Tibial artery (tissue), 4 donors: ENCODE results near the gene MXRA5.
"Not testable (repeated sequence)": the region's sequence is repeated elsewhere in the genome, so short reads cannot be mapped to it uniquely, and the experiment has no call there.

Experiments
- DNase-seq, 2 donors: peaks; one replicate each; pipeline ENCODE4 v3.0.0-alpha.2; 2019
- H3K27ac ChIP-seq, 2 donors: fragments of 200-600 bp; sonication (generic) in 1 of 2; 1 replicate in 1 of 2; 2 replicates in 1 of 2; pipeline ENCODE4 v1.5.1; 2018 to 2019; ENCODE audit warnings: mild to moderate bottlenecking in 1 of 2
- H3K27me3 ChIP-seq, 2 donors: fragments of 200-600 bp; sonication (generic) in 1 of 2; one replicate each; pipeline versions ENCODE4 v1.5.1 to v1.6.0; 2016 to 2019
- H3K36me3 ChIP-seq, 3 donors: fragments of 200-600 bp; sonication (generic) in 2 of 3; one replicate each; pipeline ENCODE4 v1.5.1; 2016 to 2019; ENCODE audit warnings: mild to moderate bottlenecking in 2 of 3
- H3K4me1 ChIP-seq, 4 donors: fragments of 200-600 bp; sonication (generic) in 2 of 4; 1 replicate in 3 of 4; 2 replicates in 1 of 4; pipeline ENCODE4 v1.5.1; 2016 to 2019
- H3K4me3 ChIP-seq, 2 donors: fragments of 200-600 bp; sonication (generic) in 1 of 2; 1 replicate in 1 of 2; 2 replicates in 1 of 2; pipeline ENCODE4 v1.5.1; 2018 to 2019; ENCODE audit warnings: mild to moderate bottlenecking in 2 of 2
- H3K9me3 ChIP-seq, 3 donors: fragments of 200-600 bp; sonication (generic) in 1 of 3; one replicate each; pipeline ENCODE4 v1.5.1; 2016 to 2019
- intact Hi-C: fragments of 100-400 bp; cut with DNase I; formaldehyde crosslinking; loops from one replicate; pipeline ENCODE4 v1.15.0; 2023; ENCODE audit warnings: low total_unique reads
- TF ChIP-seq, protein P1 (sequence below), 2 experiments: fragments of 200-600 bp in 1 of 2; fragments of 450-650 bp in 1 of 2; IDR thresholded peaks; one replicate each; pipeline ENCODE4 v1.5.1; 2017 to 2019; ENCODE audit warnings: antibody characterized with exemption in 2 of 2, mild to moderate bottlenecking in 1 of 2, moderate library complexity in 1 of 2

The MXRA5 gene

DNA sequence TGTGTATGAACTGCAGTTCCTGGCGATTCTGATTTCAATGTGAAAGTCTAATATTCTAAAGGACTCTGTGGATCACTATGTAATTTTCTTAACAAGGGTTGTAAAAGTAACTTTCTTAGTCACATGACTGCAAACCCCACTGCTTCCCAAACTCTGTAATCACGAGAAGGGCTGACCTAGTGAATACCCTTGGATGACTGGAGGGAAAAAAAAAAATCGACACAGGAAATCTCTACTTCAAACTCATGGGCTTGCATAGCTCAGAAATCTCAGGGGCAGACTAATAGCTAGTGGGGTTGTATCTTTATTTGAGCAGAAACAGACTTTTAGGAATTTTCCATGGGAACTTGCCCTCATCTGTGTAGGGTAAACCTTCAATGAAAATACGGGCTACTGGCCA, 4.8 kb upstream of the MXRA5 start:
- Histone ChIP-seq H3K36me3 (no peaks in the 10 kb centered on the region), H3K4me1 (peaks cover 0 to 5% (median 0%) of the 10 kb centered on the region in 4 donors), H3K27ac (no peak overlapping the region), H3K27me3 (no peaks in the 10 kb centered on the region), H3K4me3 (no peak overlapping the region), H3K9me3 (peaks cover 0 to 10% (median 8%) of the 10 kb centered on the region in 3 donors)
- intact Hi-C loops: no loop called here
- TF ChIP-seq, protein P1, sequence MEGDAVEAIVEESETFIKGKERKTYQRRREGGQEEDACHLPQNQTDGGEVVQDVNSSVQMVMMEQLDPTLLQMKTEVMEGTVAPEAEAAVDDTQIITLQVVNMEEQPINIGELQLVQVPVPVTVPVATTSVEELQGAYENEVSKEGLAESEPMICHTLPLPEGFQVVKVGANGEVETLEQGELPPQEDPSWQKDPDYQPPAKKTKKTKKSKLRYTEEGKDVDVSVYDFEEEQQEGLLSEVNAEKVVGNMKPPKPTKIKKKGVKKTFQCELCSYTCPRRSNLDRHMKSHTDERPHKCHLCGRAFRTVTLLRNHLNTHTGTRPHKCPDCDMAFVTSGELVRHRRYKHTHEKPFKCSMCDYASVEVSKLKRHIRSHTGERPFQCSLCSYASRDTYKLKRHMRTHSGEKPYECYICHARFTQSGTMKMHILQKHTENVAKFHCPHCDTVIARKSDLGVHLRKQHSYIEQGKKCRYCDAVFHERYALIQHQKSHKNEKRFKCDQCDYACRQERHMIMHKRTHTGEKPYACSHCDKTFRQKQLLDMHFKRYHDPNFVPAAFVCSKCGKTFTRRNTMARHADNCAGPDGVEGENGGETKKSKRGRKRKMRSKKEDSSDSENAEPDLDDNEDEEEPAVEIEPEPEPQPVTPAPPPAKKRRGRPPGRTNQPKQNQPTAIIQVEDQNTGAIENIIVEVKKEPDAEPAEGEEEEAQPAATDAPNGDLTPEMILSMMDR (IDR thresholded peaks at IDR 0.05): no peak
- DNase-seq: no peak

DNA sequence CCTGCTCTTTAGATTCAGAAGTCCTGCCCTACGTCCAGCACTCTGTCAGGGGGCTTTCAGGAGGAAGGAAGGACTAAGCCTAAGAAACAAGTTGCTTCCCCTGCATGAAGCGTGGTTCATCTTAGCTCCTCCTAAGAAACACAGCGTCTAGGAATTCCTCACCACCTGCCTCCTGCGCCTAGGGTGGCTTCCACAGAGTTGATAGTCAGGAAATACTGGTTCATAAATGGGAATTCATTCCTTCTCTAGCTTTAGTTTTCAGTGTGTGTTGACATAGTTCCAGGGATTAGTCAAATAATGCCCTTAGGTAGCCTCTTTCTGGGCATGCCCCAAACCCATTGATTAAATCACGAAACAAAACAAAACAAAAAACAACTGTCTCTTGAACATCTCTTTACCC, 1.7 kb upstream of the MXRA5 start:
- no peaks in the 10 kb centered on the region for H3K36me3 ChIP-seq
- DNase-seq: no peak
- no peaks in the 10 kb centered on the region for H3K27me3 ChIP-seq
- no peak overlapping the region for H3K4me3 ChIP-seq
- intact Hi-C loops: no loop called here
- peaks cover 0 to 10% (median 8%) of the 10 kb centered on the region in 3 donors for H3K9me3 ChIP-seq
- H3K4me1 ChIP-seq: peaks cover 0 to 15% (median 6%) of the 10 kb centered on the region in 4 donors
- TF ChIP-seq, protein P1 (IDR thresholded peaks at IDR 0.05): no peak
- H3K27ac ChIP-seq: no peak overlapping the region

DNA sequence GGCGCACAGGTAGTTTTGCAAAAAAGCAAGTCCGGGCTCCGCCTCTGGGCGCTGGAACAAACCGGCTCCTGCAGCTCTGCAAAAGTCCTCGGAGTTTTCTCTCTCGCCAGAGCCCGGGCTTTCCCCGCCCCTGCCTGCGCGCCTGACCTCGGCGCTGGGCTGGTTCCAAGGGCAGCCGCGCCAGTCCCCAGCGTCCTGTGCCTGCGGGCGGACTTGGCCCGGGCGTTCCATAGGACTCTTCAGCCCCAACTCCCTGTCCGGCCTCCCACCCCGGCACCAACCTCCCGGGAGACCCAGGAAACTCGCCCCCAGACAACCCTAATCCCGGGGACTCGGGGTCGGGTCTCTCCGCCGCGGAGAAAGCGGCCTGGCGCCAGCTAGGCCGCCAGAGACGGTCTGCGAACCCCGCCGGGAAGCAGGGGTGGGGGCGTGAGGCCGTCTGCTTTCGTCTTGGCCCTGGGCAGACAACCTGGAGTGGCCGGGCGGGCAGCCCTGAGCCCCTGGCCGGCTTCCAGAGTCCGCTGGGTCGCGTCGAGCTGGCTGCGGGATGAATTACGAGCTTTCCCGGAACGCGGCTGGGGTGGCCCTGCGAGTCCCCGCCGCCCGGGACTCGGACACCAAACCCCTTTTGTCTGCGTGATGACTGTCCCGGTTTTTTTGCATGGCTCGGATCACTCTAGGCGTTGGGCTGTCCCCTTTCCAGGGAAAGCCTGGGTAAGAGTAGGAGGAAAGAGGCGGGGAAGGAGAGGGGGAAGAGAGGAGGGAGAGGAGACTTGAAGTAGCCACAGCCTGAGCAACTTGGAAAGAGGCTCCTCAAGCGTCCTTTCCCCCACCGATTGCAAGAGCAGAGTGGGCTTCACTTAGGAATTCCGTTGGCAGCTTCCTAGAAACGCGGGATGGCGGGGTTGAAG, 916 bp downstream of the MXRA5 start:
- no peaks in the 10 kb centered on the region for H3K27me3 ChIP-seq
- peak overlapping the region; percentile 25 to 72 for H3K27ac ChIP-seq
- intact Hi-C loops: no loop called here
- TF ChIP-seq, protein P1 (IDR thresholded peaks at IDR 0.05): no peak
- H3K9me3 ChIP-seq: peaks cover 0 to 10% (median 8%) of the 10 kb centered on the region in 3 donors
- peak overlapping the region; percentile 45 to 61 for H3K4me3 ChIP-seq
- peaks cover 0 to 15% (median 6%) of the 10 kb centered on the region in 4 donors for H3K4me1 ChIP-seq
- no peaks in the 10 kb centered on the region for H3K36me3 ChIP-seq
- peak; percentile 20 to 65 for DNase-seq

DNA sequence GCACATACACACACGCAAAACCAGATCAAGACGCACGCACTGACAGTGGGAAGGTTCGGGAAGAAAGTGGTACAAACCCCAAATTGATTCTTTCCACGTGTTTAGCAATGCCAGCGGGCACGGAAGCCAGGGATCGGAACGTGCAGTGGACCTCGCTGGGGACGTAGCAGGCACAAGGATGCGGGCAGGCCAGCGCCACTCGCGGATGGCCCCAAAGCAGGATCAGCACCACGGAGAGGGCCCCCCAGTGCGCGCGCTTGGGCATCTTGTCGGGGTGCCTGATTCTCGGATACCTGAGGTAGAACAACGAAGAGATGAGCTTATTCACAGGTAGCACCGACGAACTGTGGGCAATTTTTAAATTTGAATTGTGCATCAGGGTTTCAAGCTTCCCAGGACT, 2.9 kb downstream of the MXRA5 start:
- H3K36me3 ChIP-seq, H3K27me3 ChIP-seq, H3K9me3 ChIP-seq, intact Hi-C loops, H3K4me3 ChIP-seq, DNase-seq, H3K27ac ChIP-seq: not testable (repeated sequence)
- peaks cover 0 to 15% (median 6%) of the 10 kb centered on the region in 4 donors for H3K4me1 ChIP-seq

DNA sequence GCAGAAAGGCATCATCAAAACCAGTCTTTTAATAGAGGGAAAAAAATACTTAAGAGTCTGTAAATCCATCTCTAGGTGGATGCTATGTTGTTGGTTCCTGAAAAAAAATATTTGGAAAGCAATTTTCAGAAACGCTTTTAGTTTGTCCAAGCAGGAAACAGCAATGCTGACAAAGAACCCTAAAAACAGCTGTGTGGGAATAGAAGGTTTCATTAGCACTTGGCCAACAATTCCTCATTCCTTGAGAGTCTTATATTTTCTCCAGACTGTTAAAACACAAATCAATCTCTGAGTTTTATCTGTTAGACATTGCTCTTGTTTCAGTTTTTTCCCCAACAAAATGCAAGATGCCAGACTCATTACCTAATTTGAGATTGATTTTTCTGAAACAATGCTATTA, 6.4 kb downstream of the MXRA5 start:
- intact Hi-C loops: no loop called here
- H3K4me1 ChIP-seq: peaks cover 0 to 5% (median 0%) of the 10 kb centered on the region in 4 donors
- no peaks in the 10 kb centered on the region for H3K36me3 ChIP-seq
- H3K27me3 ChIP-seq: no peaks in the 10 kb centered on the region
- no peak for DNase-seq
- H3K27ac ChIP-seq: no peak overlapping the region
- no peaks in the 10 kb centered on the region for H3K9me3 ChIP-seq
- no peak overlapping the region for H3K4me3 ChIP-seq
- TF ChIP-seq, protein P1 (IDR thresholded peaks at IDR 0.05): no peak

DNA sequence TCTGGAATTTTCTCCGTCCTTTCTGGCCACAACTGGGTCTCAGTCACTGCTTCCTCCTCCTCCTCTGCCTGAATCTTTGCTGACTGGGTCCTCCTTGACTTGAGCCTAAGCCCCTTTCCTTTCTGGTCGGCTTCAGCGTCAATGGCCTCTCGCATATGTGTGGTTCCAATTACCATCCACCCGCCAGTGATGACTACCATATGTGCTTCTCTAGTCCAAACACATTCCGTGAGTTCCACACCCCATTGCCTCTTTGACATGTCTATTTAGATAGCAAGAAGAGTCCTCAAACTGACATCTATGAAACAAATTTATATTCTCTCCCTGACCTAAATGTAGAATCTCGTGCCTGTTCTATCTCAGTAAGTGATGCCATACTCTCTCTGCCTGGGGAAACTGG, 19.8 kb downstream of the MXRA5 start:
- Histone ChIP-seq H3K9me3 (peaks cover 0 to 4% (median 0%) of the 10 kb centered on the region in 3 donors), H3K4me1 (no peaks in the 10 kb centered on the region), H3K36me3 (no peaks in the 10 kb centered on the region), H3K4me3 (no peak overlapping the region), H3K27me3 (no peaks in the 10 kb centered on the region), H3K27ac (no peak overlapping the region)
- TF ChIP-seq, protein P1 (IDR thresholded peaks at IDR 0.05): no peak
- DNase-seq: no peak
- intact Hi-C loops: no loop called here
